Kidney glomerular epithelial cell (primary cell): ENCODE data around the gene MACROD2.

Experiments used
- DNase-seq: peaks from one replicate; lab custom pipeline; 2025; lab: John Stamatoyannopoulos, UW

Gene MACROD2

GRCh38 chr20:15056246-15056645 is 1060.9 kb downstream of the MACROD2 start:
- DNase-seq: no peak

GRCh38 chr20:15058841-15059240 is 1063.5 kb downstream of the MACROD2 start:
- DNase-seq: no peak

GRCh38 chr20:15059438-15059837 is 1064.1 kb downstream of the MACROD2 start:
- DNase-seq: no peak

DNA sequence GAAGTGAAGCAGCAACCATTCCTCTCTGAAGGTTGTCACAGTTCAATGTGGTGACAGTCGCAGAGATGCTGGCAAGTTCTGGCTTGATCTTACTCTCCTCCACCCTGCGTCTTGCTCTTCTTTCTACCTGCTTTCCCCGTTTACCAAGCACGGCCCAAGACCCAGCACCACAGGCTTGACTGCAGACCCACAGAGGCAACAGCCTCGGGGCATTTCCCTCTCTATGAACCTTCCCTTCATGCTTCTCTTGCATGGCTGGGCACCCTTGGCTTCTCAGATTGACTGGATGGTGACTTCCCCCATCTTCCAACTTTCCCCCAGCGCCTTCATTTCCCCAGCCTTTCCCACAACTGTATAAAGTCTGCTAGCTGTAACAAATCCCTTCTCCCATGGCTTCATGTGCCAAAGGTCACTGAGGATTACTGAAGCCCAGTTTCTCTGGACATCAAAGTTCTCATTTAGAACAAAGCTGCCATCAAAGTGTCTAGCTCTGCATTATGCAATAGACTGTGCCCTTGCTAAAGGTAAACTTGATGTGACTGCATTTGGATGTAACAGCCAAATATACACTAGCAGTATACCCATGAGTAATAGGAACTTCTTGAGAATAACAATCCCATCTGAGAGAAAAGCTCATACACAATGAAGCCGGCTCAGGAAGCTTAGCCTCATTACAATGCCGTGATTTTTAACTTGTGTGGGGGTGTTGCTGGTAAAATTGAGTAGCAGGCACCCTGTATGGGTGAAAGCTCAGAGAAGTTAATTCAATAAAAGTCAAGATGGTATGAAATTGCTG is 1065.1 kb downstream of the MACROD2 start:
- no peak for DNase-seq

DNA sequence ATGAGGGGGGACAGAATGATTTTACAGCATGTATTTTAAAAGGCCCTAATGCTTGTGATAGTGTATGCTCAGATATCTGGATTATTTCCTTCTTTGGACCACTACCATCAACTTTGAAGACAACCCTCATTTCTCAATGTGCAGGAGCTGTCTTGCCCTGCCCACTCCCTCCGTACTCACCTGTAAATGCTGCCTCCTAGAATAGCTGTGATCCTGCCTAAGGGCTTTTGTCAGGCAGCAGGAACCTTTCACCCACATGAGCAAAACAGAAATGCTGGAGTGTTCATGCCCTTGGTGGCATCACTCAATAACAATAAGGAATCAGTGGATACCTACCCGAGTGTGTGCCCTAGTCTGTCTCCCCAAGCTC is 1065.7 kb downstream of the MACROD2 start:
- DNase-seq: no peak

- DNase-seq: peak; percentile 89
Measured at GRCh38 chr20:15061955-15062354, 1066.6 kb downstream of the MACROD2 start.

- no peak for DNase-seq
Measured at GRCh38 chr20:15063081-15063480, 1067.8 kb downstream of the MACROD2 start.

GRCh38 chr20:15064741-15065140 is 1069.4 kb downstream of the MACROD2 start:
- DNase-seq: no peak

DNA sequence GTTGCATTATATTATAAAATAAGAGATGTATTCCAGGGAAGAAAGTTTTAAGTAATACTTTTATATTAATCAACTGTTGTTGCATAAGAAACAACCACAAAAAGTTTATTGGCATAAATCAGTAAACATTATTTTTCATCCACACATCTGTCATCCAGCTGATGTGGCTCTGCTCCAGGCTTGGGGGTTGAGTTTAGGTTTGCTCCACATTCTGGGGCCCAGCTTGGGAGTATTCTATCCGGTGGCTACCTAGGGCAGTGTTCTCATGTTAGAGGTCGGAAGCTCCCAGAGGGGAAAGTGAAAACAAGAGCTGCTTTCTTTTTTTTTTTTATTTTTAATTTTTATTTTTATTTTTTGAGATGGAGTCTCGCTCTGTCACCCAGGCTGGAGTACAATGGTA is 1070.5 kb downstream of the MACROD2 start:
- DNase-seq: no peak

- no peak for DNase-seq
Measured at GRCh38 chr20:15068486-15068885, 1073.2 kb downstream of the MACROD2 start.

GRCh38 chr20:15069355-15069754 is 1074.0 kb downstream of the MACROD2 start:
- DNase-seq: no peak

DNA sequence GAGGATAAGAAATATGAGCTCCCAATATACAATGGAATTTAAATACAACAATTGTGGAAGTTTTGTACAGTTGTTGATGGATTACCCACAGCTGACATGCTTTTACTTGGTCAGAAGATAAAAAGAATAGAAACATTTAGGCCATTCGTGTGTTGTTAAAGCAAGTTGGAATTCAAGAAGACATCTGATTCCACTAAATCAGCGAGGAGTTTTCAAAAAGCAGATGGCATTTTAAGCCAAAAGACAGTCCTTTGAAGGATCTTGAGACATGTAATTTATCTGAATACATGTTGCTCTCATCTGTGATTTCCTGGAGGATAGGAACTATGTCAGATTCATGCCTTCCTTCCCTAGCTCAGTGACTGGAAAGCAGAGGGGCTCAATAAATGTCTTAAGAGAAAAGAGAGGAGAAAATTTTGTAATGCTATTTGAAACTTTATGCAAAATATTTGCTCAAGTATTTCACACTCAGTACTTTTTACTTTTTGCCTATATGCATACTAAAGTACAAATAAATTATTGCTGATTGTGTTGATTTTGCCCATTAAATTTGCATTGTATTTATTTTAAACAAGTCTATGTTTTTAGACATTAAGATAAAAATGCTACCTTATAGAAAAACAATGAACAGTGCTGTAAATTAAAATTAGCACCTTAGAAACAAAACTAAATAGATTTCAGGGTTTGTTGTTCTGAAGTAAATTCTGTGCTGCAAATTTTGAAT is 1075.9 kb downstream of the MACROD2 start:
- DNase-seq: no peak

DNA sequence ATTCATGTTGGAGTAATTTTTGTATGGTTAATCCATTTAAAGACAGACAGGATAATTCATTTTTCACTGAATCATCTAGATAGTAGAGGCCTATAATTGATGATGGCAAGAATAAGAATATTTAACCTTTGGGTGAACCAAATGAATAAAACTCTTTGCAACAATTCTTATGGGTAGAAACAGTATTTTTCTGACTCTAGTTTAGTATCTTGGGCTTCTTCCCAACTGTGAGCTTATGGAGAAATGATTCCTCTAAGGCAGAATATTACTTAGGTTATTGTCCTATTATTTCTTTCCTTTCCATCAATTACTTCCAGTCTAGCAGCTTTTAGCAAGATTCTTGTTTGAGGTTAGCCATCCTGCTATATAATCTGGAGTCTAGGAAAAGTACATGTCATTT is 1077.0 kb downstream of the MACROD2 start:
- DNase-seq: no peak

GRCh38 chr20:15075586-15075985 is 1080.3 kb downstream of the MACROD2 start:
- no peak for DNase-seq

GRCh38 chr20:15076785-15077184 is 1081.5 kb downstream of the MACROD2 start:
- DNase-seq: no peak

DNA sequence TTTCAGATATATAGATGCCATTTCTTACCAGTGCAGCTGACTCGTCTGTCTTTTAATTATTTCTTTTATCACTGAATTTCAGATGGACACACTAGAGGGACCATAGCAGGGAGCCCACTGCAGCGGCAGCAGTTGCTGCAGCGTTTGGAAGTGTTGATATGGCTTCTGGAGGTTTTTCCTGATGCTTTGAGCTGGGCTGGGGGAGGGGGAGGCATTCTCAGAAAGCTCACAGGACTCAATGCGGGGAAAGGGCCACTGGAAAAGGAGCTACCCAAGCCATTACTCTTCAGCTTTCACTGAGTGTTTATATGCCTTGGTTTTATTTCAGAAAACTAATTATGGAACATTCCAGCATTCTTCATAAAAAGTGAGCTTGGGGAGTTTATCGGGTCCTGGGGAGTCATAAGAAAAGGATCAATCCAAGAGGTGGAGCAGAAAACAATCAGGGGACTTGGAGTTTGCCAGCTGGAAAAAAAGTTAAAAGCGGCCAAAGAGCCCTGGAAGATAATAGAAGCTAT is 1082.5 kb downstream of the MACROD2 start:
- DNase-seq: no peak

DNA sequence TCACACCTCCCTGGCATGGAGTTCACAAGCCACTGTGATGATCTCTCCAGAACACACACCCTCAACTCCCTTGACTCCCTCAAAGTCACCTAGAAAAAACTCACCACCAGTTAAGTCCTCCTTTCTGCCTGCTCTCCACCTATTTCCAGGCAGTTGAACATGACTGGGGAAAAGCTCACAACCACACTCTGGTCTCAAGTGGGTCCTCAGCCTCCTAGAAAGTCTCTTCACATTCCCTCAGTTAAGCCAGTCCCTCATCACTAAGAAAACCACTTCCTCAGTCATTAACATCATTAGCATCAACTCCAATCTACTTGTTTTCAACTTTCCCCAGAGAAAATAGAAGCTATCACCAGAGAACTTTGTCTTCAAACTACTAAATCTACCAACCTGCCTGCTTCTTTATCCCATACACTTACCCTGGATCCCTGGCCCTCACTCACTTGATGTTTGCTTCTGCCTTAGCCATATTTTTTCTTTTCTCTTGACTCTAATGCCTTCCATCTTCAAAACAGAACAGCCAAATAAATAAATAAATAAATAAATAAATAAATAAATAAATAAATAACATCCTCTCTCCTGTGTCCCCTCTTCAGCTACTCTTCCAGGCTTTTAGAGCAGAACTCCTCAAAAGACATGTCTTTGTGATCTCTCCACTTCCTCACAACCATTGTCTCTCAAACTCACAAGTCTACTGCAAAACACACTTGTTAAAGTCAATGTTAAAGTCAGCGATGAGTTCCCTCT is 1084.5 kb downstream of the MACROD2 start:
- no peak for DNase-seq

GRCh38 chr20:15081261-15081660 is 1085.9 kb downstream of the MACROD2 start:
- DNase-seq: no peak

DNA sequence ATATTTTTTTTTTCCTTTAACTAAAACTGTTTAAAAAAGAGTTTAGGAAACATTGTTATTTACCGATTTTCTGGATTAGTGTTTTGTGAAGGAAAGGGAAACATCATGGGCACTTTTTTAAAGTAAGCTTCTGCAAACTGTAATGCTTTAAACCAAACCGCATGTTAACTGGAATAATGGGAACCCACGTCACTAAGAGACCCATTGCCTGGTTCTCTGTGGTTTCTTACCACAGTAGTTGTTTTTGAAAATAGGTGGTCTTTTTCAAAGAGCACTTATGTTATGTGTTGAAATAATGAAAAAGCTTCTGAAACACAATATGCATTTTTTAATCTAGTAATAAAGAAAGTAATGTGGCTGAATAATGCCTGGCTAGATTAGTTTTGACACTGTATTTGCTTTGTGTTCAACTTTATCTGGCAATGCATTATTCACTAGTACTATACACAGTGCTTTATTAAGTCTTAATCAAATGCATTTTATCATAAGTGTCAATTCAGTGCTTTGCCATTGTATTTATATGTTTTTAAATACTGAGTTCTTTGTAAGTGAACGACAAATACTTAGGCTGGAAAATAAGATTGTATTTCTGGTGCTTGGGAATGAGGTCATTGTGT is 1096.2 kb downstream of the MACROD2 start:
- no peak for DNase-seq

- DNase-seq: no peak
Measured at GRCh38 chr20:15098351-15098750, 1103.0 kb downstream of the MACROD2 start.

DNA sequence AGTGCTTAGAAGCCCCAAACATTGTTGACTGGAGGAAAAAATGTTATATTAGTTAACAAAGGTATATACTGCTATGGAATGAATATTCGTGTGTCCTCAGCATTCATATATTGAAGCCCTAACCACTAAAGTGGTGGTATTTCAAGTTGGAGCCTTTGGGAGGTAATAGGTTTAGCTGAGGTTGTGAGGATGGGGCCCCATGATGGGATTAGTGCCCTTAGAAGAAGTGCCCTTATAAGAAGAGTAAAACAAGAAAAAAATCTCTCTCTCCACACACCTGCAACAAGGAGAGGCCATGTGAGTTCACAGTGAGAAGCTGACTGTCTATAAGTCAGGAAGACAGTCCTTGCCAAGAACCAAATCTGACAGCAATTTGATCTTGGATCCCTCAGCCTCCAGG is 1103.8 kb downstream of the MACROD2 start:
- no peak for DNase-seq

DNA sequence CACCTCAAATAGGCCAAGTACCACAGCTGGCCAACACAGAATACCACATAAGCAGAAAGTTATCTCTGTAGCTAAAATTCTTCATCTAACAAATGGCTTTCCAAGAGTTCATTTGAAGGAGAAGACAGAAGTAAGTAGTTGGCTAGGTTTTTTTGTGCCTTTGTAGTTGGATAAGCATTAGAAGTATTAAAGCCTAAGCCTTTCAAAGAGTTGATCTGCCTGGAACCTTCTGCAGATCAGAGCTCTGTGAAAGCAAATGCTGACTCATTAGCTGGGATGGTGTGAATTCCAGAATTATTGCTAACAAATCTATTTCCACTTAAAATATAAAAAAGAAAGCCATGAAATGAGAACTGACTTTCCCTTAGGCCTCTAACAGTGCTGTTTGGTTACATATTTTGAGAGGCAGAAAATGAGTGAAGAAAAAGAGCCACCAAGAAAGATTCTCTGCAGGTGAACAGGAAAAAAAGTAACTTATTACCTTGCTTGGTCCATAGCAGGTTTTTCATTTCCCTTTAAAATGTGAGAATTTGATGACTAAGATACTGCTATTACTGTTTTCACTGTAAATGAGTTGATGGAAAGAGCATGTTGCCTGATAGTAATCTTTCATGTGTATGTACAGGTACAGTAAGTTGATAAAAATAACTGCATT is 1105.3 kb downstream of the MACROD2 start:
- DNase-seq: peak; percentile 8
